HG02852 (cell line): ENCODE measurements around the gene ANO1.

Experiments
- ATAC-seq: cut with Tn5 transposase; IDR thresholded peaks from one replicate; pipeline ENCODE4 v1.9.1; 2021; ENCODE audit warnings: mild to moderate bottlenecking, moderate library complexity; ENCODE audit not compliant: unreplicated experiment

The ANO1 gene

GRCh38 chr11:70233034-70233433, 154.9 kb downstream of the ANO1 start:
- ATAC-seq, result no peak

GRCh38 chr11:70233511-70233934, 155.4 kb downstream of the ANO1 start:
- no peak for ATAC-seq

GRCh38 chr11:70233962-70234361, 155.8 kb downstream of the ANO1 start:
- no peak for ATAC-seq
